PC-3 (cell line): Measurements from ENCODE around the gene PDZRN4.

Experiments used
- EZH2phosphoT487 ChIP-seq: fragments of 300-600 bp; sonication (generic); IDR thresholded peaks from 2 replicates; pipeline ENCODE4 v1.6.1; 2018; ENCODE audit warnings: mild to moderate bottlenecking, antibody characterized with exemption, low read length, borderline replicate concordance
- TF ChIP-seq, protein P1 (sequence below): fragments of 300-600 bp; sonication (generic); conservative IDR thresholded peaks from 2 replicates; pipeline ENCODE4 v1.5.1; 2017; ENCODE audit warnings: antibody characterized with exemption, low read depth, mild to moderate bottlenecking, low read length

- TF ChIP-seq, protein P1, sequence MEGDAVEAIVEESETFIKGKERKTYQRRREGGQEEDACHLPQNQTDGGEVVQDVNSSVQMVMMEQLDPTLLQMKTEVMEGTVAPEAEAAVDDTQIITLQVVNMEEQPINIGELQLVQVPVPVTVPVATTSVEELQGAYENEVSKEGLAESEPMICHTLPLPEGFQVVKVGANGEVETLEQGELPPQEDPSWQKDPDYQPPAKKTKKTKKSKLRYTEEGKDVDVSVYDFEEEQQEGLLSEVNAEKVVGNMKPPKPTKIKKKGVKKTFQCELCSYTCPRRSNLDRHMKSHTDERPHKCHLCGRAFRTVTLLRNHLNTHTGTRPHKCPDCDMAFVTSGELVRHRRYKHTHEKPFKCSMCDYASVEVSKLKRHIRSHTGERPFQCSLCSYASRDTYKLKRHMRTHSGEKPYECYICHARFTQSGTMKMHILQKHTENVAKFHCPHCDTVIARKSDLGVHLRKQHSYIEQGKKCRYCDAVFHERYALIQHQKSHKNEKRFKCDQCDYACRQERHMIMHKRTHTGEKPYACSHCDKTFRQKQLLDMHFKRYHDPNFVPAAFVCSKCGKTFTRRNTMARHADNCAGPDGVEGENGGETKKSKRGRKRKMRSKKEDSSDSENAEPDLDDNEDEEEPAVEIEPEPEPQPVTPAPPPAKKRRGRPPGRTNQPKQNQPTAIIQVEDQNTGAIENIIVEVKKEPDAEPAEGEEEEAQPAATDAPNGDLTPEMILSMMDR = no peak
- no peak for TF ChIP-seq EZH2phosphoT487
Measured at GRCh38 chr12:41507286-41507685, 319.2 kb downstream of the PDZRN4 start.
